IMR-90 (cell line): Measurements from ENCODE around the gene GDF15. TPM values are rescaled to one million over a fixed set of nuclear protein-coding genes. Genes with fewer than 3 reads are reported as not detected.

Experiments used
- ATAC-seq: fragments of 200-7000 bp; cut with Tn5 transposase; 2 replicates; pipeline ENCODE4 v1.9.1; 2020; ENCODE audit warnings: low read depth, mild to moderate bottlenecking, moderate library complexity
- BruUV-seq: library from RNA; stranded (reverse); fragments of 400-500 nt; replicated peaks from 2 replicates; lab custom pipeline; 2021; lab: Mats Ljungman, UMichigan
- CTCF ChIA-PET: fragments of 300-600 bp; formaldehyde crosslinking; extraction: SDS; loops from one replicate; lab custom pipeline; 2021; ENCODE audit warnings: antibody characterized with exemption; lab: Yijun Ruan, JAX
- POLR2A ChIA-PET: fragments of 300-600 bp; sonication (Branson Sonifier 250); formaldehyde crosslinking; loops from one replicate; lab custom pipeline; 2022; ENCODE audit warnings: antibody characterized with exemption; ENCODE audit not compliant: unreplicated experiment; lab: Charles Lee
- DNase-seq: peaks from one replicate; pipeline ENCODE4 v3.0.0; 2013
- H2AFZ ChIP-seq: replicated peaks from 2 replicates; pipeline ENCODE3; 2013; ENCODE audit warnings: low read length, mild to moderate bottlenecking; ENCODE audit not compliant: poor library complexity
- H2AK5ac ChIP-seq: 2 replicates; pipeline ENCODE4 v1.6.1; 2013; ENCODE audit warnings: low read depth, low read length, inconsistent platforms
- H2AK9ac ChIP-seq: replicated peaks from 2 replicates; pipeline ENCODE3; 2013; ENCODE audit warnings: mild to moderate bottlenecking, low read depth, low read length, moderate library complexity; ENCODE audit not compliant: poor library complexity
- H2BK120ac ChIP-seq: 2 replicates; pipeline ENCODE4 v1.6.1; 2013; ENCODE audit warnings: low read depth, low read length, inconsistent platforms
- H2BK15ac ChIP-seq: 3 replicates; pipeline ENCODE4 v1.6.1; 2013; ENCODE audit warnings: low read depth, low read length, inconsistent platforms
- H2BK20ac ChIP-seq: 2 replicates; pipeline ENCODE4 v1.6.1; 2013; ENCODE audit warnings: low read depth, mild to moderate bottlenecking, inconsistent platforms, low read length, moderate library complexity
- H2BK5ac ChIP-seq: 2 replicates; pipeline ENCODE4 v1.6.1; 2013; ENCODE audit warnings: mild to moderate bottlenecking, low read depth, low read length, inconsistent platforms; ENCODE audit not compliant: poor library complexity, severe bottlenecking
- H3K14ac ChIP-seq: replicated peaks from 2 replicates; pipeline ENCODE4 v1.6.1; 2013; ENCODE audit warnings: low read depth, low read length, inconsistent platforms
- H3K18ac ChIP-seq: 2 replicates; pipeline ENCODE4 v1.6.1; 2013; ENCODE audit warnings: low read depth, low read length, control low read depth
- H3K23ac ChIP-seq: 2 replicates; pipeline ENCODE4 v1.6.1; 2013; ENCODE audit warnings: low read depth, low read length, inconsistent platforms
- H3K27ac ChIP-seq: 2 replicates; pipeline ENCODE4 v1.5.1; 2013; ENCODE audit warnings: mild to moderate bottlenecking, control low read depth, low read length; ENCODE audit not compliant: insufficient read depth
- H3K27me3 ChIP-seq: 2 replicates; pipeline ENCODE4 v1.6.1; 2013; ENCODE audit warnings: low read length; ENCODE audit not compliant: control insufficient read depth, insufficient read depth
- H3K36me3 ChIP-seq: 2 replicates; pipeline ENCODE4 v1.6.1; 2013; ENCODE audit warnings: low read length, mixed read lengths; ENCODE audit not compliant: control insufficient read depth, insufficient read depth
- H3K4ac ChIP-seq: 2 replicates; pipeline ENCODE4 v1.6.1; 2013; ENCODE audit warnings: low read depth, low read length, inconsistent platforms
- H3K4me1 ChIP-seq: 2 replicates; pipeline ENCODE4 v1.6.1; 2013; ENCODE audit warnings: low read length, mixed read lengths; ENCODE audit not compliant: control insufficient read depth, insufficient read depth
- H3K4me2 ChIP-seq: 2 replicates; pipeline ENCODE4 v1.6.1; 2013; ENCODE audit warnings: low read depth, mild to moderate bottlenecking, control low read depth, low read length, moderate library complexity
- H3K4me3 ChIP-seq: 2 replicates; pipeline ENCODE4 v1.5.1; 2013; ENCODE audit warnings: low read depth, mild to moderate bottlenecking, control low read depth, low read length, moderate library complexity; ENCODE audit not compliant: insufficient read depth
- H3K56ac ChIP-seq: 2 replicates; pipeline ENCODE4 v1.6.1; 2013; ENCODE audit warnings: low read length, inconsistent platforms; ENCODE audit not compliant: insufficient read depth; ENCODE audit errors: extremely low read depth
- H3K79me1 ChIP-seq, 2 experiments: 2 replicates each; pipeline ENCODE4 v1.6.1; 2013; ENCODE audit warnings: low read length in 2 of 2, inconsistent platforms in 1 of 2, low read depth in 1 of 2
- H3K9ac ChIP-seq: 2 replicates; pipeline ENCODE4 v1.6.1; 2013; ENCODE audit warnings: low read depth, low read length, control low read depth
- H3K9me1 ChIP-seq: 2 replicates; pipeline ENCODE4 v1.6.1; 2013; ENCODE audit warnings: low read length, inconsistent platforms; ENCODE audit not compliant: insufficient read depth
- H3K9me3 ChIP-seq: 2 replicates; pipeline ENCODE4 v1.6.1; 2013; ENCODE audit warnings: low read length; ENCODE audit not compliant: control insufficient read depth, insufficient read depth
- H4K20me1 ChIP-seq: 2 replicates; pipeline ENCODE4 v1.6.1; 2013; ENCODE audit warnings: low read length, inconsistent platforms; ENCODE audit not compliant: insufficient read depth
- H4K5ac ChIP-seq: 2 replicates; pipeline ENCODE4 v1.6.1; 2013; ENCODE audit warnings: mild to moderate bottlenecking, low read depth, low read length, control low read depth
- H4K8ac ChIP-seq, 2 experiments: 2 replicates each; pipeline ENCODE4 v1.6.1; 2013; ENCODE audit warnings: low read depth in 2 of 2, low read length in 2 of 2, control low read depth in 1 of 2, inconsistent platforms in 1 of 2
- H4K91ac ChIP-seq: 2 replicates; pipeline ENCODE4 v1.6.1; 2013; ENCODE audit warnings: low read depth, low read length, inconsistent platforms; ENCODE audit not compliant: insufficient read depth
- BHLHE40 ChIP-seq: fragments of 150-350 bp; IDR thresholded peaks from 2 replicates; pipeline ENCODE4 v1.6.1; 2016; ENCODE audit warnings: mild to moderate bottlenecking, low read depth, low read length
- CEBPB ChIP-seq: IDR thresholded peaks from 2 replicates; pipeline ENCODE4 v1.6.1; 2012; ENCODE audit warnings: low read depth, low read length, improper control_type of control experiment
- CHD1 ChIP-seq: IDR thresholded peaks from 2 replicates; pipeline ENCODE4 v1.6.1; 2012; ENCODE audit warnings: low read depth, low read length, improper control_type of control experiment
- CTCF ChIP-seq: conservative IDR thresholded peaks from 2 replicates; pipeline ENCODE4 v1.5.1; 2012; ENCODE audit warnings: mild to moderate bottlenecking, low read depth, low read length, improper control_type of control experiment
- FOS ChIP-seq: fragments of 150-350 bp; IDR thresholded peaks from 2 replicates; pipeline ENCODE4 v1.6.1; 2016; ENCODE audit warnings: low read depth, low read length
- MAFK ChIP-seq: IDR thresholded peaks from 2 replicates; pipeline ENCODE4 v1.6.1; 2012; ENCODE audit warnings: low read depth, low read length, improper control_type of control experiment
- MAZ ChIP-seq: IDR thresholded peaks from 2 replicates; pipeline ENCODE4 v1.6.1; 2012; ENCODE audit warnings: low read depth, mild to moderate bottlenecking, low read length, improper control_type of control experiment, moderate library complexity, borderline replicate concordance
- NFE2L2 ChIP-seq: fragments of 150-350 bp; IDR thresholded peaks from 2 replicates; pipeline ENCODE4 v1.6.1; 2016; ENCODE audit warnings: low read depth, mild to moderate bottlenecking, low read length
- POLR2A ChIP-seq: IDR thresholded peaks from 2 replicates; pipeline ENCODE4 v1.6.1; 2012; ENCODE audit warnings: mild to moderate bottlenecking, low read depth, low read length
- RAD21 ChIP-seq: IDR thresholded peaks from 2 replicates; pipeline ENCODE4 v1.6.1; 2012; ENCODE audit warnings: low read length, improper control_type of control experiment
- RCOR1 ChIP-seq: IDR thresholded peaks from 2 replicates; pipeline ENCODE4 v1.6.1; 2012; ENCODE audit warnings: mild to moderate bottlenecking, low read length, improper control_type of control experiment; ENCODE audit not compliant: insufficient replicate concordance
- RFX5 ChIP-seq: IDR thresholded peaks from 2 replicates; pipeline ENCODE4 v1.8.0; 2012; ENCODE audit warnings: low read depth, mild to moderate bottlenecking, low read length, moderate library complexity
- SMC3 ChIP-seq: fragments of 150-350 bp; IDR thresholded peaks from 2 replicates; pipeline ENCODE4 v1.6.1; 2016; ENCODE audit warnings: low read depth, mild to moderate bottlenecking, antibody characterized with exemption, low read length, moderate library complexity
- USF2 ChIP-seq: fragments of 150-350 bp; IDR thresholded peaks from 2 replicates; pipeline ENCODE4 v1.6.1; 2017; ENCODE audit warnings: mild to moderate bottlenecking, antibody characterized with exemption, low read length, low read depth
- WGBS, 2 experiments: methylation state at CpG; one replicate each; pipeline versions ENCODE4 v1.1.5 to v1.1.7; 2013; ENCODE audit warnings: missing lambda C conversion rate in 2 of 2; ENCODE audit not compliant: insufficient read length in 1 of 2; ENCODE audit errors: extremely low coverage in 2 of 2; 5-methylcytosine and 5-hydroxymethylcytosine counted together
- dilution Hi-C: fragments of 300-500 bp; cut with HindIII; formaldehyde crosslinking; loops from one replicate; pipeline ENCODE4 v1.14.3; 2018; ENCODE audit warnings: low sequenced_read_pairs; ENCODE audit not compliant: unreplicated experiment
- in situ Hi-C: fragments of 300-500 bp; cut with MboI; formaldehyde crosslinking; loops from 3 replicates; pipeline ENCODE4 v1.14.3; 2019; ENCODE audit warnings: low sequenced_read_pairs, inconsistent platforms, mixed read lengths
- intact Hi-C: fragments of 100-400 bp; cut with micrococcal nuclease; formaldehyde crosslinking; loops from 2 replicates; pipeline ENCODE4 v1.10.0; 2022
- polyA plus RNA-seq, 3 experiments: library from polyadenylated mRNA; depleted of rRNA; stranded (reverse); fragments of >200 nt; gene quantifications; 2 replicates each; pipeline ENCODE4 v1.2.3, GENCODE V29; 2012; ENCODE audit warnings: low replicate concordance in 1 of 3
- total RNA-seq: library from RNA; depleted of rRNA; stranded (reverse); fragments of >200 nt; gene quantifications from 2 replicates; pipeline ENCODE4 v1.2.3, GENCODE V29; 2012

Gene GDF15
- total and polyA plus RNA-seq, 2 of the 4 experiments (the other 2 are of a cell fraction) = 5.6 to 49.8 TPM

- no TSS peak for BruUV-seq
- Histone ChIP-seq H3K4me1 (peaks cover 20% of the 10 kb centered on the region), H4K20me1 (peaks cover 78% of the 10 kb centered on the region), H4K5ac (no peak overlapping the region), H2AFZ (no peak overlapping the region), H2BK15ac (no peak overlapping the region), H2AK9ac (peak overlapping the region; percentile 81), H4K91ac (no peak overlapping the region), H3K56ac (no peak overlapping the region), H3K79me1 (peaks cover 7 to 85% of the 10 kb centered on the region in 2 experiments), H3K4ac (peak overlapping the region; percentile 86; the same call in 1 of the 2 replicates), H3K14ac (no peak overlapping the region), H3K36me3 (no peaks in the 10 kb centered on the region; the same call in 1 of the 2 replicates), H2BK5ac (no peak overlapping the region), H3K27ac (no peak overlapping the region), H3K9ac (no peak overlapping the region), H3K23ac (no peak overlapping the region), H3K4me3 (no peak overlapping the region), H3K18ac (no peak overlapping the region), H3K9me3 (no peaks in the 10 kb centered on the region), H4K8ac (no peak overlapping the region), H2BK20ac (no peak overlapping the region), H2AK5ac (no peak overlapping the region), H3K4me2 (no peak overlapping the region), H3K9me1 (peaks cover 15% of the 10 kb centered on the region), H3K27me3 (no peaks in the 10 kb centered on the region), H2BK120ac (0 out of 2 replicates have a peak overlapping the region, but pooled peaks have one; percentile 40)
- POLR2A ChIA-PET = no interaction called here
- DNase-seq (no peak), ATAC-seq (no peak)
- dilution Hi-C loops = no loop called here
- 85% methylated on average over 5 of the region's 17 CpGs; no CpG with 5 or more reads in 1 of the 2 experiments for WGBS, 2 experiments
- intact Hi-C loops = no loop called here
- TF ChIP-seq RAD21 = no peak
- TF ChIP-seq FOS = no peak
- no peak for TF ChIP-seq POLR2A
- TF ChIP-seq NFE2L2 = no peak
- no peak for TF ChIP-seq CTCF
- TF ChIP-seq CEBPB = no peak
- TF ChIP-seq CHD1 = no peak
- no peak for TF ChIP-seq MAFK
- TF ChIP-seq RFX5 = no peak
- no peak for TF ChIP-seq RCOR1
- no peak for TF ChIP-seq SMC3
- TF ChIP-seq BHLHE40 = no peak
- no peak for TF ChIP-seq MAZ
- no peak for TF ChIP-seq USF2
- CTCF ChIA-PET = no interaction called here
- in situ Hi-C loops = no loop called here
These were observed 39.0 kb downstream of the GDF15 start for GRCh38 chr19:18424890-18425514.
